Ovary (tissue), 9 donors: ENCODE data around the gene COBL. TPM values are rescaled to one million over a fixed set of nuclear protein-coding genes. Genes with fewer than 3 reads are reported as not detected.

Experiments used
- DNase-seq, 5 donors: peaks; one replicate each; pipeline ENCODE4 v3.0.0-alpha.2; 2019 to 2020
- H3K27ac ChIP-seq, 2 donors: fragments of 200-600 bp; one replicate each; pipeline versions ENCODE4 v1.5.1 to v1.8.0; 2019 to 2022
- H3K27me3 ChIP-seq: fragments of 200-600 bp; one replicate; pipeline ENCODE4 v1.8.0; 2022
- H3K36me3 ChIP-seq: fragments of 200-600 bp; sonication (generic); one replicate; pipeline ENCODE4 v1.5.1; 2019
- H3K4me1 ChIP-seq: one replicate; pipeline ENCODE4 v1.8.1; 2013; ENCODE audit warnings: mild to moderate bottlenecking, moderate library complexity; ENCODE audit not compliant: insufficient read depth
- H3K4me3 ChIP-seq: fragments of 200-600 bp; sonication (generic); one replicate; pipeline ENCODE4 v1.5.1; 2017
- H3K9me3 ChIP-seq, 2 donors: fragments of 200-600 bp in 1 of 2; sonication (generic) in 1 of 2; one replicate each; pipeline versions ENCODE4 v1.5.1 to v1.8.1; 2013 to 2019; ENCODE audit warnings: mild to moderate bottlenecking in 1 of 2, moderate library complexity in 1 of 2
- CTCF ChIP-seq, 3 donors: fragments of 450-650 bp in 2 of 3; fragments of 200-600 bp in 1 of 3; IDR thresholded peaks; one replicate each; pipeline versions ENCODE4 v1.5.1 to v1.8.0; 2016 to 2022; ENCODE audit warnings: antibody characterized with exemption in 3 of 3, mild to moderate bottlenecking in 1 of 3
- EP300 ChIP-seq: sonication (generic); formaldehyde crosslinking; IDR thresholded peaks from one replicate; pipeline ENCODE4 v1.6.1; 2017; ENCODE audit warnings: antibody characterized with exemption
- POLR2A ChIP-seq: fragments of 450-650 bp; IDR thresholded peaks from one replicate; pipeline ENCODE4 v1.6.1; 2017; ENCODE audit warnings: antibody characterized with exemption, mild to moderate bottlenecking, moderate library complexity
- WGBS, 3 donors: extraction: QIAGEN DNeasy Blood & Tissue Kit in 1 of 3; methylation state at CpG; one replicate each; pipeline versions ENCODE4 v1.1.5 to v1.1.7; 2013 to 2017; 5-methylcytosine and 5-hydroxymethylcytosine counted together
- intact Hi-C, 4 donors: fragments of 100-400 bp; cut with DNase I; formaldehyde crosslinking; loops; one replicate each; pipeline versions ENCODE4 v1.11.0 to v1.15.1; 2022 to 2023
- polyA plus RNA-seq, 2 donors: library from polyadenylated mRNA; stranded (reverse); fragments of 200-250 nt in 1 of 2; fragments of 350-450 nt in 1 of 2; fragmentation: Illumina TruSeq in 1 of 2; extraction: RNeasy Lipid Tissue Mini Kit (QIAGEN cat#74804) in 1 of 2; gene quantifications; one replicate each; pipeline ENCODE4 v1.2.3, GENCODE V29; 2013 to 2014
- total RNA-seq, 7 donors: library from RNA; depleted of rRNA in 2 of 7; stranded (reverse); fragments of >200 nt in 2 of 7; fragmentation: NEBNext Ultra II Directional in 3 of 7; extraction: Animal tissue kit (Norgen Biotek cat#: 25700) in 3 of 7; gene quantifications; one replicate each; pipeline versions ENCODE4 v1.1.0 to v1.2.4, GENCODE V29; 2016 to 2023
- donor health status: DM: no; HTN: no; CAD: no; lungs with moderate emphysema.
- donor health status: DM: no; HTN: no; CAD: no.
- donor health status: Bipolar disorder and iron deficiency.
- donor health status: DM: yes; HTN: yes; CAD: no.
- donor health status: DM: no; HTN: no; CAD: no.
- donor health status: DM: yes; HTN: yes; CAD: no.

COBL gene
- total and polyA plus RNA-seq, 9 donors, result 0.87 to 33.4 (median 3.9) TPM

- no peaks in the 10 kb centered on the region for H3K9me3 ChIP-seq
- no peak overlapping the region for H3K4me3 ChIP-seq
- 82 to 87% (median 82%) methylated on average over 5 of the region's 5 CpGs for WGBS, 3 donors
- H3K4me1 ChIP-seq, result no peaks in the 10 kb centered on the region
- no peaks in the 10 kb centered on the region for H3K27me3 ChIP-seq
- DNase-seq, result no peak
- intact Hi-C loops, result no loop called here
- no peak overlapping the region for H3K27ac ChIP-seq
- no peaks in the 10 kb centered on the region for H3K36me3 ChIP-seq
- no peak for TF ChIP-seq POLR2A
- TF ChIP-seq EP300, result no peak
- no peak for TF ChIP-seq CTCF (IDR thresholded peaks at IDR 0.05)
These were observed 250.2 kb downstream of the COBL start for GRCh38 chr7:51066405-51066882.

GRCh38 chr7:51065766-51066165 is 250.8 kb downstream of the COBL start:
- no peak for TF ChIP-seq POLR2A
- TF ChIP-seq CTCF (IDR thresholded peaks at IDR 0.05), result no peak
- TF ChIP-seq EP300, result no peak
- intact Hi-C loops, result no loop called here
- Histone ChIP-seq H3K4me3 (no peak overlapping the region), H3K9me3 (no peaks in the 10 kb centered on the region), H3K27ac (no peak overlapping the region), H3K27me3 (no peaks in the 10 kb centered on the region), H3K4me1 (no peaks in the 10 kb centered on the region), H3K36me3 (no peaks in the 10 kb centered on the region)
- WGBS, 3 donors, result 94 to 96% (median 96%) methylated on average over 6 of the region's 6 CpGs
- DNase-seq, result no peak

- 94 to 98% (median 96%) methylated on average over 3 of the region's 3 CpGs for WGBS, 3 donors
- no peak for DNase-seq
- Histone ChIP-seq H3K27me3 (no peaks in the 10 kb centered on the region), H3K27ac (no peak overlapping the region), H3K4me3 (no peak overlapping the region), H3K36me3 (no peaks in the 10 kb centered on the region), H3K4me1 (no peaks in the 10 kb centered on the region), H3K9me3 (no peaks in the 10 kb centered on the region)
- TF ChIP-seq CTCF (IDR thresholded peaks at IDR 0.05) (no peak), EP300 (no peak), POLR2A (no peak)
- intact Hi-C loops, result no loop called here
These were observed 251.9 kb downstream of the COBL start for GRCh38 chr7:51064688-51065087.

- no peak for DNase-seq
- H3K27ac ChIP-seq, result no peak overlapping the region
- H3K4me1 ChIP-seq, result no peaks in the 10 kb centered on the region
- WGBS, 3 donors, result 77 to 78% (median 77%) methylated on average over 11 to 13 of the region's 13 CpGs
- no peak overlapping the region for H3K4me3 ChIP-seq
- H3K36me3 ChIP-seq, result no peaks in the 10 kb centered on the region
- no peaks in the 10 kb centered on the region for H3K9me3 ChIP-seq
- intact Hi-C loops, result no loop called here
- no peak for TF ChIP-seq EP300
- TF ChIP-seq POLR2A, result no peak
- no peak for TF ChIP-seq CTCF (IDR thresholded peaks at IDR 0.05)
- H3K27me3 ChIP-seq, result no peaks in the 10 kb centered on the region
These were observed 254.2 kb downstream of the COBL start for GRCh38 chr7:51062222-51062987.
